Keratinocyte (primary cell): Measurements from ENCODE around the gene FAM53B.

Experiments used
- CTCF ChIP-seq, 3 experiments: IDR thresholded peaks in 1 of 3; conservative IDR thresholded peaks in 1 of 3; optimal IDR thresholded peaks in 1 of 3; 2 replicates in 2 of 3; 3 replicates in 1 of 3; pipeline versions ENCODE3 to v1.5.1; 2011; ENCODE audit warnings: low read length in 3 of 3, mild to moderate bottlenecking in 3 of 3, moderate library complexity in 2 of 3, control low read depth in 1 of 3, inconsistent platforms in 1 of 3; ENCODE audit not compliant: insufficient read depth in 2 of 3; ENCODE audit errors: extremely low read depth in 1 of 3
- EZH2 ChIP-seq: IDR thresholded peaks from one replicate; pipeline ENCODE4 v1.6.1; 2012; ENCODE audit warnings: inconsistent platforms, mild to moderate bottlenecking, low read length, moderate library complexity

- TF ChIP-seq CTCF (optimal IDR thresholded peaks at IDR 0.05 in 1 of 3, IDR thresholded peaks at IDR 0.05 in 1 of 3, conservative IDR thresholded peaks at IDR 0.05 in 1 of 3; ENCODE audit: extremely low read depth in 1 of 3, insufficient read depth in 2 of 3, low read length in 3 of 3), result no peak
- no peak for TF ChIP-seq EZH2
Measured at GRCh38 chr10:124602121-124602561, 142.0 kb downstream of the FAM53B start.
